DMS153 treated with DMSO at 0.1 percent for 48 hours (cell line): ENCODE measurements around the gene KLHL3.
"Not testable (repeated sequence)": the region's sequence is repeated elsewhere in the genome, so short reads cannot be mapped to it uniquely, and the experiment has no call there.

ENCODE experiments used
- DNase-seq: peaks from one replicate; lab custom pipeline; 2025; ENCODE audit not compliant: unreplicated experiment; lab: John Stamatoyannopoulos, UW

Gene KLHL3, protein sequence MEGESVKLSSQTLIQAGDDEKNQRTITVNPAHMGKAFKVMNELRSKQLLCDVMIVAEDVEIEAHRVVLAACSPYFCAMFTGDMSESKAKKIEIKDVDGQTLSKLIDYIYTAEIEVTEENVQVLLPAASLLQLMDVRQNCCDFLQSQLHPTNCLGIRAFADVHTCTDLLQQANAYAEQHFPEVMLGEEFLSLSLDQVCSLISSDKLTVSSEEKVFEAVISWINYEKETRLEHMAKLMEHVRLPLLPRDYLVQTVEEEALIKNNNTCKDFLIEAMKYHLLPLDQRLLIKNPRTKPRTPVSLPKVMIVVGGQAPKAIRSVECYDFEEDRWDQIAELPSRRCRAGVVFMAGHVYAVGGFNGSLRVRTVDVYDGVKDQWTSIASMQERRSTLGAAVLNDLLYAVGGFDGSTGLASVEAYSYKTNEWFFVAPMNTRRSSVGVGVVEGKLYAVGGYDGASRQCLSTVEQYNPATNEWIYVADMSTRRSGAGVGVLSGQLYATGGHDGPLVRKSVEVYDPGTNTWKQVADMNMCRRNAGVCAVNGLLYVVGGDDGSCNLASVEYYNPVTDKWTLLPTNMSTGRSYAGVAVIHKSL

DNA sequence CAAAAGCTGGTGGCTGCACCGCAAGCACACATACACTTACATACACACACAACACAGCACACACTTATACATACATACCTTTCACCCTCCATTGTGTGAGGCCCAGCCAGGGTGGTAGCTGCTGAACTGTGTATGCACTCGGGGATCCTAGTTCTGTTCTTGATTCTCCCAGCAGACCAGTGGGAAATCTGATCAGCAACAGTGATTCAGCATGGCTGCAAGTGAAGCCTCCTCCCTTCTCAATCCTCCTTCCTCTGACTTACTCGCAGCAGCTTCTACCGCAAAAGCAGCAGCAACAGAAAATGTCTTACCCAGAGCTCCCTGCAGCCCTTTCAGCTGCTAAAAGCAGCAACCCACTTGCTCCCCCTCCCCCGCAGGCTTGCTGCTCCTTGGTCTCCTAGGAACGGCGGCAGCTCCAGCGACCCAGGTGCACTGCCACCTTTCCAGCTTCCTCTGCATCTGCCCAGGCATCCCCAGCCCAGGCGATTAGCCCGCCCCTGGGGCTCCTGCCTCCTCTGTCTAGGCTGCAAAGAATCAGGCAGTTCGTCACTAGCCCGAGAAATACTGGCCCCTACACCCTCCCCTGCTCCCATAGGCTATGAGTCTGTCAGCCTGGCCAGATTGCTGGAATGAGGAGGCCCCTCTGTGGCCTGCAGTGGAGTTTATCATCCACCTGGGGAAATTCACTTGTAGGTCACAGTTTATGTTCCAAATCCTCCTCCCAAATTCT is at the start of gene KLHL3:
KLHL3 (minus strand) TSS at position 535 of the 730 bp plus-strand sequence; CDS start at position 92, 443 bp downstream.
- no peak for DNase-seq

DNA sequence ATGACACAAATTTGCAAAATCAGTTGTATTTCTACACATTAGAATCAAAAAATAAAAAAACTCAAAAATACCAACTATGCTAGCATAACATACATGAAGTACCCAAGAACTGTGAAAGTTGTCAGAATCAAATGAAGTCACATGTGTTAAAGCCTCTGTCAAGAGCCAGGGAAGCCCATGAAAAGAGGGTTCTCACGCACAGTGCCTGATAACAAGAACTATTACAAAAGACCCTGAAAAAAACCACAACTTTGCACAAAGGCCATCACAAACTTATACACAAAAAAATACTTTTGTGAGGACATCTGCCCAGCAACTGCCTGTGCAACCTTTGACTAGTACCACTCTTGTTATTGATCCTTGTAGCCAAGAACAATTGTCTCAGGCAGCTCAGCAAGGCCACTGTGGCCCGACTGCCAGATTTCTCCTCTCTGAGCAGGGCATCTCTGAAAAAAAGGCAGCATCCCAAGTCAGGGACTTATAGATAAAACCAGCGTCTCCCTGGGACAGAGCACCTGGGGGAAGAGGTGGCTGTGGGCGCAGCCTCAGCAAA is 47.2 kb upstream of the KLHL3 start:
- DNase-seq, result no peak

- DNase-seq, result no peak
Observed at GRCh38 chr5:137782055-137782454, 46.2 kb upstream of the KLHL3 start.

DNA sequence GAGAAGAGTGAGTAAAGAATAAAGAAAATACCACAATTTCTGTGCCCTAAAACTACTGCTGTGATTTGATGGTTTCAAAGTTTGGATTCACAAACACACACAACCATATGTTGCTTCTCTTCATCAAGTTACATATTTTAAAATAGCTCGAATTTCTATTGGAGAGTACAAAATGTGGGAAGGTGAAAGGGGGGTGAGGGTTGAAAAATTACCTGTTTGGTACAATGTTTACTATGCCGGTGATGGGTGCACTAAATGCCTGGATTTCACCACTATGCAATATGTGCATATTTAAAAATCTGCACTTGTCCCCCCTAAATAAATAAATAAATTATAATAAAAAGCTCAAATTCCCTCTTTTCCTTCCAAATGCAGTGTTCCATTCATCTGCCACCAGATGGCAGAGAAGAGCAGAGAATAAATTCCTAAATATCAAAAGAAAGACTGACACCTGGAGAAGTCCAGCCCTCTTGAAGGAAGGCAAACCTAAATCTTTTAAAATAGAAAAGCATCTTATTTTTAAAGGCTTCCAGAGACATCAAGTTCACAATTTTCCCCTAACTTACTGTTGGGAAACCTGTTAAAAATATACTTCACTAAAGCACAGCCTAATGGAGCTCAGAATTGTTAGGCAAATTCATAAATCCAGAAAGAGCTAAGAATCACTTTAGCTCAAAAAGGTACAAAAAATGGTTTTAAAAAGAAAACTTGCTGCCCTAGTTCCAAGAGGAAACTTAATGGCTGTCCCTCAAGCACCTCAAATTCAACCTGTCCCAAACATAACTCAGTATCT is 43.1 kb upstream of the KLHL3 start:
- DNase-seq, result no peak

- not testable (repeated sequence) for DNase-seq
Observed at GRCh38 chr5:137767937-137768336, 32.0 kb upstream of the KLHL3 start.

GRCh38 chr5:137761566-137761965 is 25.7 kb upstream of the KLHL3 start:
- DNase-seq, result no peak

- DNase-seq, result no peak
Observed at GRCh38 chr5:137760719-137761516, 25.0 kb upstream of the KLHL3 start.

DNA sequence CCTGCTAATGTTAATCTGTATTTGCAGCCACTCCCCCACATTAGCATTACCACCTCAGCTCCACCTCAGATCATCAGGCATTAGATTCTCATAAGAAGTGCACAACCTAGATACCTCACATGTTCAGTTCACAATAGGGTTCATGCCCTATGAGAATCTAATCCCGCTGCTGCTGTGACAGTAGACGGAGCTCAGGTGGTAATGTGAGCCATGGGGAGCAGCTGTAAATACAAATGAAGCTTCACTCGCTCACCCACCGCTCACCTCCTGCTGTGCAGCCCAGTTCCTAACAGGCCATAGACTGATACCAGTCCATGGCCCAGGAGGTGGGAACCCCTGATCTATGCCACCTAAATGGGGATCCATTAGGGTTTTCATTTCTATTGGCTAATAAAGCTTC is 24.4 kb upstream of the KLHL3 start:
- no peak for DNase-seq

- no peak for DNase-seq
Observed at GRCh38 chr5:137758715-137759306, 22.9 kb upstream of the KLHL3 start.

- no peak for DNase-seq
Observed at GRCh38 chr5:137758121-137758520, 22.2 kb upstream of the KLHL3 start.

DNA sequence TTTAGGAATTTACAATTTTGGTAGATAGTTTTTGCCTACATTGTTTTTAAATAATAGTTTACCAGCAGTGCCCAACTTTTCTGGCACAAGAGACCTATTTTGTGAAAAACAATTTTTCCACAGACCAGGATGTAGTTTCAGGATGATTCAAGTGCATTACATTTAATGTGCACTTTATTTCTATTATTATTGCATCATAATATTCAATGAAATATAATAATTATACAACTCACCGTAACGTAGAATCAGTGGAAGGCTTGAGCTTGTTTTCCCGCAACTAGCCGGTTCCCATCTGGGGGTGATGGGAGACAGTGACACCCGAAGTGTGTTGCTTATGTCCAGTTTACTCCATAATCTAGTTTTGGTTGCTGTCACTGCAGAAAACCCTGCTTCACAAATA is 21.7 kb upstream of the KLHL3 start:
- DNase-seq, result no peak

GRCh38 chr5:137754961-137755762 is 19.3 kb upstream of the KLHL3 start:
- DNase-seq, result no peak

- DNase-seq, result peak; percentile 46
Observed at GRCh38 chr5:137754188-137754960, 18.5 kb upstream of the KLHL3 start, which contains the start of gene HNRNPA0. Gene HNRNPA0 (minus strand): TSS chr5:137754363. CDS start chr5:137754066, 297 bp downstream.

GRCh38 chr5:137753691-137754187 is 17.9 kb upstream of the KLHL3 start:
- no peak for DNase-seq

DNA sequence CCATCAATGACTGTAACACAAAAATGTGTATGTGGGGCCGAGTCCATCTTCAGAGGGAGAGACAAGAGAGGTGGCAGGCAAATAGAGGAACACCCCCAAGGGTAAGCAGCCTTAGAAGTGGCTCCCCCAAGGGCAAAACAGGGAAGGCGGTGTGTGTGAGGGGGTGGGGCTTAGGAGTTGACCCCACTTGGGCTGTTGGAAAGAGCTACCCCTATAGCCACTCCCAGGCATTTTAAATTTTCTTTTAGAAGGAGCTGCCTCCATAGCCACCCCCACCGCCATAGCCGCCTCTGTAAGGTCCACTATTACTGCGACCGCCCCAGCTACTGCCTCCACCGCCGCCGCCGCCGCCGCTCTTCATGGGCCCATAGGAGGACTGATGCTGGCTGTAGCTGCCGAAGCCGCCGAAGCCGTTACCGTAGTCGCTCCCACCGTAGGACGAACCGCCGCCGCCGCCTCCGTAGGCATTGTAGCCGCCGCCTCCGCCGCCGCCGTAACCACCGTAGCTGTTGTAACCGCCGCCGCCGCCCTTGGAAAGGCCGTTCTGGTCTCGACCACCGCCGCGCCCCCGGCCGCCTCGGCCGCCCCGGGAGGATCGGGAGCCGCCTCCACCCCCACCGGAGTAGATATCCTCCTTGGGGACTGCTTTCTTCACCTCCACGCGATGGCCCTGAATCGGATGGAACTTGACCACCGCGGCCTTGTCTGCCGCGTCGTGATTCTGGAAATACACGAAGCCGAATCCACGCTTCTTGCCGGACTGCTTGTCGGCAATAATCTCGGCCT is 17.2 kb upstream of the KLHL3 start:
- DNase-seq, result no peak

DNA sequence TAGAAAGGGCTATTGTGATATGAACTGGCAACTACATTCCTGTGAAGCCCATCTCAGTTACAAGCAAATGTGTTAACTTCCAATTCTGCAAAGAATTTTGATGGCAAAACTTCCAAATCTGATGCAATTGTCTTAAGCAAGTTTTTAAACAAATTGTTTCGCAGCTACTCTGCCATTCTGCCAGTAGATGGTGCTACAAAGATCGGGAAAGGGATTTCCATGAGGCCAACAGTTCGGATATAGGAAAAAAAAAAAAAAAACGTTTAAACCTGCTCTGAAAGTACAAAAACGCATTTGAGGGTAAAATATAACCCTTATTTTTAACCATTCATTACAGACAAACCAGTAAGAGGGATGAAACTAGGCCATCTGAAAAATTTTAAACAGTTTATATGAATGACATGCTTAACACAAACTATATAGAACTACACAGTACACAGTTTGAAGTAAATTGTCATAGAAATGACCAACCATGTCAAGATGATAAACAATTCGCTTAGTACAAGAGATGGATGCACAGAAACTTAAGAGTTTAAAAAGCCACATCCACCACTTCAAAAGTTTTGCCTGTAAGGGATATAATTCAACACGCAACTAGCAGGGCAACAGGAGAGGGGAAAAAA is 16.1 kb upstream of the KLHL3 start:
- no peak for DNase-seq

GRCh38 chr5:137750436-137750835 is 14.5 kb upstream of the KLHL3 start:
- DNase-seq, result no peak
